Liver (tissue), 3 donors: ENCODE data around the gene ZNFX1.

ENCODE experiments used
- ATF3 ChIP-seq: IDR thresholded peaks from 2 replicates; pipeline ENCODE4 v1.6.1; 2016; ENCODE audit warnings: antibody characterized with exemption
- EGR1 ChIP-seq, 2 donors: IDR thresholded peaks; 2 replicates each; pipeline ENCODE4 v1.6.1; 2016 to 2018; ENCODE audit warnings: antibody characterized with exemption in 2 of 2, low read depth in 2 of 2
- FOXA1 ChIP-seq: IDR thresholded peaks from 2 replicates; pipeline ENCODE4 v1.6.1; 2016; ENCODE audit warnings: antibody characterized with exemption
- JUND ChIP-seq, 2 donors: IDR thresholded peaks; 2 replicates each; pipeline ENCODE4 v1.6.1; 2016; ENCODE audit warnings: antibody characterized with exemption in 2 of 2
- MAX ChIP-seq: IDR thresholded peaks from 2 replicates; pipeline ENCODE4 v1.6.1; 2016; ENCODE audit warnings: antibody characterized with exemption
- RAD21 ChIP-seq, 2 donors: IDR thresholded peaks; 2 replicates each; pipeline ENCODE4 v1.6.1; 2016; ENCODE audit warnings: antibody characterized with exemption in 2 of 2, mild to moderate bottlenecking in 2 of 2
- RXRA ChIP-seq, 2 donors: IDR thresholded peaks; 2 replicates each; pipeline ENCODE4 v1.6.1; 2017 to 2018; ENCODE audit warnings: antibody characterized with exemption in 2 of 2, mild to moderate bottlenecking in 1 of 2
- TAF1 ChIP-seq: conservative IDR thresholded peaks from 2 replicates; pipeline ENCODE4 v1.6.1; 2016; ENCODE audit warnings: antibody characterized with exemption, mild to moderate bottlenecking
- YY1 ChIP-seq: IDR thresholded peaks from 2 replicates; pipeline ENCODE4 v1.6.1; 2016; ENCODE audit warnings: antibody characterized with exemption, mild to moderate bottlenecking
- ZBTB33 ChIP-seq: IDR thresholded peaks from 2 replicates; pipeline ENCODE4 v1.6.1; 2016; ENCODE audit warnings: antibody characterized with exemption
- TF ChIP-seq, protein P1 (sequence below): fragments of 150-350 bp; IDR thresholded peaks from 2 replicates; pipeline ENCODE4 v1.5.1; 2017; ENCODE audit warnings: improper control_type of control experiment, low read depth, low read length; ENCODE audit not compliant: missing input control
- TF ChIP-seq, protein P2 (sequence below): IDR thresholded peaks from 2 replicates; pipeline ENCODE4 v1.6.1; 2016; ENCODE audit warnings: antibody characterized with exemption, mild to moderate bottlenecking
- donor health status: healthy.
- donor health status: healthy.

GRCh38 chr20:49280463-49281058, 2.7 kb upstream of the ZNFX1 start:
- TF ChIP-seq, protein P1, sequence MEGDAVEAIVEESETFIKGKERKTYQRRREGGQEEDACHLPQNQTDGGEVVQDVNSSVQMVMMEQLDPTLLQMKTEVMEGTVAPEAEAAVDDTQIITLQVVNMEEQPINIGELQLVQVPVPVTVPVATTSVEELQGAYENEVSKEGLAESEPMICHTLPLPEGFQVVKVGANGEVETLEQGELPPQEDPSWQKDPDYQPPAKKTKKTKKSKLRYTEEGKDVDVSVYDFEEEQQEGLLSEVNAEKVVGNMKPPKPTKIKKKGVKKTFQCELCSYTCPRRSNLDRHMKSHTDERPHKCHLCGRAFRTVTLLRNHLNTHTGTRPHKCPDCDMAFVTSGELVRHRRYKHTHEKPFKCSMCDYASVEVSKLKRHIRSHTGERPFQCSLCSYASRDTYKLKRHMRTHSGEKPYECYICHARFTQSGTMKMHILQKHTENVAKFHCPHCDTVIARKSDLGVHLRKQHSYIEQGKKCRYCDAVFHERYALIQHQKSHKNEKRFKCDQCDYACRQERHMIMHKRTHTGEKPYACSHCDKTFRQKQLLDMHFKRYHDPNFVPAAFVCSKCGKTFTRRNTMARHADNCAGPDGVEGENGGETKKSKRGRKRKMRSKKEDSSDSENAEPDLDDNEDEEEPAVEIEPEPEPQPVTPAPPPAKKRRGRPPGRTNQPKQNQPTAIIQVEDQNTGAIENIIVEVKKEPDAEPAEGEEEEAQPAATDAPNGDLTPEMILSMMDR: no peak
- TF ChIP-seq FOXA1 (no peak), RAD21 (IDR thresholded peaks at IDR 0.05) (no peak), RXRA (IDR thresholded peaks at IDR 0.05) (no peak), MAX (no peak), EGR1 (IDR thresholded peaks at IDR 0.05; ENCODE audit: low read depth in 2 of 2) (no peak), JUND (IDR thresholded peaks at IDR 0.05) (no peak), ATF3 (no peak), YY1 (no peak), ZBTB33 (no peak), TAF1 (no peak)
- TF ChIP-seq, protein P2, sequence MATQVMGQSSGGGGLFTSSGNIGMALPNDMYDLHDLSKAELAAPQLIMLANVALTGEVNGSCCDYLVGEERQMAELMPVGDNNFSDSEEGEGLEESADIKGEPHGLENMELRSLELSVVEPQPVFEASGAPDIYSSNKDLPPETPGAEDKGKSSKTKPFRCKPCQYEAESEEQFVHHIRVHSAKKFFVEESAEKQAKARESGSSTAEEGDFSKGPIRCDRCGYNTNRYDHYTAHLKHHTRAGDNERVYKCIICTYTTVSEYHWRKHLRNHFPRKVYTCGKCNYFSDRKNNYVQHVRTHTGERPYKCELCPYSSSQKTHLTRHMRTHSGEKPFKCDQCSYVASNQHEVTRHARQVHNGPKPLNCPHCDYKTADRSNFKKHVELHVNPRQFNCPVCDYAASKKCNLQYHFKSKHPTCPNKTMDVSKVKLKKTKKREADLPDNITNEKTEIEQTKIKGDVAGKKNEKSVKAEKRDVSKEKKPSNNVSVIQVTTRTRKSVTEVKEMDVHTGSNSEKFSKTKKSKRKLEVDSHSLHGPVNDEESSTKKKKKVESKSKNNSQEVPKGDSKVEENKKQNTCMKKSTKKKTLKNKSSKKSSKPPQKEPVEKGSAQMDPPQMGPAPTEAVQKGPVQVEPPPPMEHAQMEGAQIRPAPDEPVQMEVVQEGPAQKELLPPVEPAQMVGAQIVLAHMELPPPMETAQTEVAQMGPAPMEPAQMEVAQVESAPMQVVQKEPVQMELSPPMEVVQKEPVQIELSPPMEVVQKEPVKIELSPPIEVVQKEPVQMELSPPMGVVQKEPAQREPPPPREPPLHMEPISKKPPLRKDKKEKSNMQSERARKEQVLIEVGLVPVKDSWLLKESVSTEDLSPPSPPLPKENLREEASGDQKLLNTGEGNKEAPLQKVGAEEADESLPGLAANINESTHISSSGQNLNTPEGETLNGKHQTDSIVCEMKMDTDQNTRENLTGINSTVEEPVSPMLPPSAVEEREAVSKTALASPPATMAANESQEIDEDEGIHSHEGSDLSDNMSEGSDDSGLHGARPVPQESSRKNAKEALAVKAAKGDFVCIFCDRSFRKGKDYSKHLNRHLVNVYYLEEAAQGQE: no peak
